IMR-90 (cell line): ENCODE results near the gene LOX. TPM values are rescaled to one million over a fixed set of nuclear protein-coding genes. Genes with fewer than 3 reads are reported as not detected.

Source experiments
- ATAC-seq: fragments of 200-7000 bp; cut with Tn5 transposase; 2 replicates; pipeline ENCODE4 v1.9.1; 2020; ENCODE audit warnings: low read depth, mild to moderate bottlenecking, moderate library complexity
- BruUV-seq: library from RNA; stranded (reverse); fragments of 400-500 nt; replicated peaks from 2 replicates; lab custom pipeline; 2021; lab: Mats Ljungman, UMichigan
- CTCF ChIA-PET: fragments of 300-600 bp; formaldehyde crosslinking; extraction: SDS; loops from one replicate; lab custom pipeline; 2021; ENCODE audit warnings: antibody characterized with exemption; lab: Yijun Ruan, JAX
- POLR2A ChIA-PET: fragments of 300-600 bp; sonication (Branson Sonifier 250); formaldehyde crosslinking; loops from one replicate; lab custom pipeline; 2022; ENCODE audit warnings: antibody characterized with exemption; ENCODE audit not compliant: unreplicated experiment; lab: Charles Lee
- DNase-seq: peaks from one replicate; pipeline ENCODE4 v3.0.0; 2013
- H2AFZ ChIP-seq: replicated peaks from 2 replicates; pipeline ENCODE3; 2013; ENCODE audit warnings: low read length, mild to moderate bottlenecking; ENCODE audit not compliant: poor library complexity
- H2AK5ac ChIP-seq: 2 replicates; pipeline ENCODE4 v1.6.1; 2013; ENCODE audit warnings: low read depth, low read length, inconsistent platforms
- H2AK9ac ChIP-seq: replicated peaks from 2 replicates; pipeline ENCODE3; 2013; ENCODE audit warnings: mild to moderate bottlenecking, low read depth, low read length, moderate library complexity; ENCODE audit not compliant: poor library complexity
- H2BK120ac ChIP-seq: 2 replicates; pipeline ENCODE4 v1.6.1; 2013; ENCODE audit warnings: low read depth, low read length, inconsistent platforms
- H2BK15ac ChIP-seq: 3 replicates; pipeline ENCODE4 v1.6.1; 2013; ENCODE audit warnings: low read depth, low read length, inconsistent platforms
- H2BK20ac ChIP-seq: 2 replicates; pipeline ENCODE4 v1.6.1; 2013; ENCODE audit warnings: low read depth, mild to moderate bottlenecking, inconsistent platforms, low read length, moderate library complexity
- H2BK5ac ChIP-seq: 2 replicates; pipeline ENCODE4 v1.6.1; 2013; ENCODE audit warnings: mild to moderate bottlenecking, low read depth, low read length, inconsistent platforms; ENCODE audit not compliant: poor library complexity, severe bottlenecking
- H3K14ac ChIP-seq: replicated peaks from 2 replicates; pipeline ENCODE4 v1.6.1; 2013; ENCODE audit warnings: low read depth, low read length, inconsistent platforms
- H3K18ac ChIP-seq: 2 replicates; pipeline ENCODE4 v1.6.1; 2013; ENCODE audit warnings: low read depth, low read length, control low read depth
- H3K23ac ChIP-seq: 2 replicates; pipeline ENCODE4 v1.6.1; 2013; ENCODE audit warnings: low read depth, low read length, inconsistent platforms
- H3K27ac ChIP-seq: 2 replicates; pipeline ENCODE4 v1.5.1; 2013; ENCODE audit warnings: mild to moderate bottlenecking, control low read depth, low read length; ENCODE audit not compliant: insufficient read depth
- H3K27me3 ChIP-seq: 2 replicates; pipeline ENCODE4 v1.6.1; 2013; ENCODE audit warnings: low read length; ENCODE audit not compliant: control insufficient read depth, insufficient read depth
- H3K36me3 ChIP-seq: 2 replicates; pipeline ENCODE4 v1.6.1; 2013; ENCODE audit warnings: low read length, mixed read lengths; ENCODE audit not compliant: control insufficient read depth, insufficient read depth
- H3K4ac ChIP-seq: 2 replicates; pipeline ENCODE4 v1.6.1; 2013; ENCODE audit warnings: low read depth, low read length, inconsistent platforms
- H3K4me1 ChIP-seq: 2 replicates; pipeline ENCODE4 v1.6.1; 2013; ENCODE audit warnings: low read length, mixed read lengths; ENCODE audit not compliant: control insufficient read depth, insufficient read depth
- H3K4me2 ChIP-seq: 2 replicates; pipeline ENCODE4 v1.6.1; 2013; ENCODE audit warnings: low read depth, mild to moderate bottlenecking, control low read depth, low read length, moderate library complexity
- H3K4me3 ChIP-seq: 2 replicates; pipeline ENCODE4 v1.5.1; 2013; ENCODE audit warnings: low read depth, mild to moderate bottlenecking, control low read depth, low read length, moderate library complexity; ENCODE audit not compliant: insufficient read depth
- H3K56ac ChIP-seq: 2 replicates; pipeline ENCODE4 v1.6.1; 2013; ENCODE audit warnings: low read length, inconsistent platforms; ENCODE audit not compliant: insufficient read depth; ENCODE audit errors: extremely low read depth
- H3K79me1 ChIP-seq, 2 experiments: 2 replicates each; pipeline ENCODE4 v1.6.1; 2013; ENCODE audit warnings: low read length in 2 of 2, inconsistent platforms in 1 of 2, low read depth in 1 of 2
- H3K9ac ChIP-seq: 2 replicates; pipeline ENCODE4 v1.6.1; 2013; ENCODE audit warnings: low read depth, low read length, control low read depth
- H3K9me1 ChIP-seq: 2 replicates; pipeline ENCODE4 v1.6.1; 2013; ENCODE audit warnings: low read length, inconsistent platforms; ENCODE audit not compliant: insufficient read depth
- H3K9me3 ChIP-seq: 2 replicates; pipeline ENCODE4 v1.6.1; 2013; ENCODE audit warnings: low read length; ENCODE audit not compliant: control insufficient read depth, insufficient read depth
- H4K20me1 ChIP-seq: 2 replicates; pipeline ENCODE4 v1.6.1; 2013; ENCODE audit warnings: low read length, inconsistent platforms; ENCODE audit not compliant: insufficient read depth
- H4K5ac ChIP-seq: 2 replicates; pipeline ENCODE4 v1.6.1; 2013; ENCODE audit warnings: mild to moderate bottlenecking, low read depth, low read length, control low read depth
- H4K8ac ChIP-seq, 2 experiments: 2 replicates each; pipeline ENCODE4 v1.6.1; 2013; ENCODE audit warnings: low read depth in 2 of 2, low read length in 2 of 2, control low read depth in 1 of 2, inconsistent platforms in 1 of 2
- H4K91ac ChIP-seq: 2 replicates; pipeline ENCODE4 v1.6.1; 2013; ENCODE audit warnings: low read depth, low read length, inconsistent platforms; ENCODE audit not compliant: insufficient read depth
- CEBPB ChIP-seq: IDR thresholded peaks from 2 replicates; pipeline ENCODE4 v1.6.1; 2012; ENCODE audit warnings: low read depth, low read length, improper control_type of control experiment
- CHD1 ChIP-seq: IDR thresholded peaks from 2 replicates; pipeline ENCODE4 v1.6.1; 2012; ENCODE audit warnings: low read depth, low read length, improper control_type of control experiment
- CTCF ChIP-seq: conservative IDR thresholded peaks from 2 replicates; pipeline ENCODE4 v1.5.1; 2012; ENCODE audit warnings: mild to moderate bottlenecking, low read depth, low read length, improper control_type of control experiment
- ELK1 ChIP-seq: fragments of 150-350 bp; IDR thresholded peaks from 2 replicates; pipeline ENCODE4 v1.6.1; 2016; ENCODE audit warnings: low read depth, mild to moderate bottlenecking, low read length, moderate library complexity, borderline replicate concordance
- FOS ChIP-seq: fragments of 150-350 bp; IDR thresholded peaks from 2 replicates; pipeline ENCODE4 v1.6.1; 2016; ENCODE audit warnings: low read depth, low read length
- MAFK ChIP-seq: IDR thresholded peaks from 2 replicates; pipeline ENCODE4 v1.6.1; 2012; ENCODE audit warnings: low read depth, low read length, improper control_type of control experiment
- MAZ ChIP-seq: IDR thresholded peaks from 2 replicates; pipeline ENCODE4 v1.6.1; 2012; ENCODE audit warnings: low read depth, mild to moderate bottlenecking, low read length, improper control_type of control experiment, moderate library complexity, borderline replicate concordance
- MXI1 ChIP-seq: IDR thresholded peaks from 2 replicates; pipeline ENCODE4 v1.6.1; 2012; ENCODE audit warnings: low read depth, mild to moderate bottlenecking, low read length, moderate library complexity, borderline replicate concordance
- NFE2L2 ChIP-seq: fragments of 150-350 bp; IDR thresholded peaks from 2 replicates; pipeline ENCODE4 v1.6.1; 2016; ENCODE audit warnings: low read depth, mild to moderate bottlenecking, low read length
- POLR2A ChIP-seq: IDR thresholded peaks from 2 replicates; pipeline ENCODE4 v1.6.1; 2012; ENCODE audit warnings: mild to moderate bottlenecking, low read depth, low read length
- RAD21 ChIP-seq: IDR thresholded peaks from 2 replicates; pipeline ENCODE4 v1.6.1; 2012; ENCODE audit warnings: low read length, improper control_type of control experiment
- RFX5 ChIP-seq: IDR thresholded peaks from 2 replicates; pipeline ENCODE4 v1.8.0; 2012; ENCODE audit warnings: low read depth, mild to moderate bottlenecking, low read length, moderate library complexity
- SMC3 ChIP-seq: fragments of 150-350 bp; IDR thresholded peaks from 2 replicates; pipeline ENCODE4 v1.6.1; 2016; ENCODE audit warnings: low read depth, mild to moderate bottlenecking, antibody characterized with exemption, low read length, moderate library complexity
- USF2 ChIP-seq: fragments of 150-350 bp; IDR thresholded peaks from 2 replicates; pipeline ENCODE4 v1.6.1; 2017; ENCODE audit warnings: mild to moderate bottlenecking, antibody characterized with exemption, low read length, low read depth
- WGBS, 2 experiments: methylation state at CpG; one replicate each; pipeline versions ENCODE4 v1.1.5 to v1.1.7; 2013; ENCODE audit warnings: missing lambda C conversion rate in 2 of 2; ENCODE audit not compliant: insufficient read length in 1 of 2; ENCODE audit errors: extremely low coverage in 2 of 2; 5-methylcytosine and 5-hydroxymethylcytosine counted together
- dilution Hi-C: fragments of 300-500 bp; cut with HindIII; formaldehyde crosslinking; loops from one replicate; pipeline ENCODE4 v1.14.3; 2018; ENCODE audit warnings: low sequenced_read_pairs; ENCODE audit not compliant: unreplicated experiment
- in situ Hi-C: fragments of 300-500 bp; cut with MboI; formaldehyde crosslinking; loops from 3 replicates; pipeline ENCODE4 v1.14.3; 2019; ENCODE audit warnings: low sequenced_read_pairs, inconsistent platforms, mixed read lengths
- intact Hi-C: fragments of 100-400 bp; cut with micrococcal nuclease; formaldehyde crosslinking; loops from 2 replicates; pipeline ENCODE4 v1.10.0; 2022
- polyA plus RNA-seq, 3 experiments: library from polyadenylated mRNA; depleted of rRNA; stranded (reverse); fragments of >200 nt; gene quantifications; 2 replicates each; pipeline ENCODE4 v1.2.3, GENCODE V29; 2012; ENCODE audit warnings: low replicate concordance in 1 of 3
- total RNA-seq: library from RNA; depleted of rRNA; stranded (reverse); fragments of >200 nt; gene quantifications from 2 replicates; pipeline ENCODE4 v1.2.3, GENCODE V29; 2012

The LOX gene
- total and polyA plus RNA-seq, 2 of the 4 experiments (the other 2 are of a cell fraction) = 277 to 662 TPM

GRCh38 chr5:122040636-122041302 is 37.3 kb downstream of the LOX start (continued):
- TF ChIP-seq SMC3 = no peak

- Histone ChIP-seq H3K9ac (no peak overlapping the region), H2BK15ac (no peak overlapping the region), H2AK5ac (no peak overlapping the region), H3K4me3 (no peak overlapping the region), H2AK9ac (no peak overlapping the region), H3K14ac (no peak overlapping the region), H3K56ac (no peak overlapping the region), H3K36me3 (no peaks in the 10 kb centered on the region; the same call in 1 of the 2 replicates), H2BK5ac (no peak overlapping the region), H2BK120ac (no peak overlapping the region), H3K27me3 (no peaks in the 10 kb centered on the region), H3K79me1 (peaks cover 0 to 3% of the 10 kb centered on the region in 2 experiments; a peak in 2 of 4 replicates), H3K18ac (no peak overlapping the region), H4K8ac (no peak overlapping the region), H3K4me2 (no peak overlapping the region), H3K4me1 (peaks cover 2% of the 10 kb centered on the region; the same call in 1 of the 2 replicates), H3K9me1 (no peaks in the 10 kb centered on the region; the same call in 1 of the 2 replicates), H3K4ac (no peak overlapping the region), H3K9me3 (no peaks in the 10 kb centered on the region), H3K27ac (no peak overlapping the region), H4K5ac (no peak overlapping the region), H4K20me1 (no peaks in the 10 kb centered on the region), H3K23ac (no peak overlapping the region), H2AFZ (no peak overlapping the region), H4K91ac (no peak overlapping the region), H2BK20ac (no peak overlapping the region)
- in situ Hi-C loops (no loop called here), intact Hi-C loops (no loop called here), dilution Hi-C loops (no loop called here)
- CTCF ChIA-PET = interaction anchor here (0.6 kb wide), 1 partner anchor 160 kb away, joined by 4 read pairs; no protein-coding TSS in a partner anchor
- BruUV-seq = no TSS peak
- 71% methylated on average over 3 of the region's 4 CpGs; no CpG with 5 or more reads in 1 of the 2 experiments for WGBS, 2 experiments
- DNase-seq (no peak), ATAC-seq (no peak)
- POLR2A ChIA-PET = no interaction called here
- no peak for TF ChIP-seq MAZ
- no peak for TF ChIP-seq ELK1
- TF ChIP-seq MAFK = no peak
- no peak for TF ChIP-seq NFE2L2
- no peak for TF ChIP-seq RAD21
- no peak for TF ChIP-seq CEBPB
- TF ChIP-seq FOS = no peak
- no peak for TF ChIP-seq CTCF
- TF ChIP-seq RFX5 = no peak
- TF ChIP-seq USF2 = no peak
- TF ChIP-seq CHD1 = no peak
- TF ChIP-seq POLR2A = no peak
- no peak for TF ChIP-seq MXI1
These were observed 41.7 kb downstream of the LOX start for GRCh38 chr5:122036326-122036725.
